ENCODE measurements around the gene SMIM5. TPM values are rescaled to one million over a fixed set of nuclear protein-coding genes. Genes with fewer than 3 reads are reported as not detected.

The SMIM5 gene
- total RNA-seq, 1 donor from 2014 or later, result 0.24 TPM

DNA sequence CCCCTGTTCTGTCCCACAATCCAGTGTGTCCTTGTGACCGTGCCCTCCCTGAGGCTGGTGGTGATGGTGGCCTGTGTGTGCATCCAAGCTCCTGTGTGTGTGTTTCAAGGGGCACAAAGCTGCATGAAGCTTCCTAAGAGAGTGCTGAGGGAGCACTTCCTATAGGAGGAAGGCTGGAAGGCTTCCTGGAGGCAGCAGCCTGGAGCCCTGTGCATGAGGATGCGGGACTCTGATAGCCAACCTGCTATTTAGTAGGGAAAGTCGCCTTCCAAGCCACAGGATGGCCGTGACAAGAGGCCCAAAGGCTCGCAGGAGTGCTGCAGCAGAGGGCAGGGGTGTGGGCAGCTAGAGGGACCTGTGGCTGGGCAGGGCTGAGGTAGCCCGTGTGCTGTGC lies 37.3 kb upstream of the SMIM5 start:
- Mint-ChIP-seq H3K27ac (ENCODE audit: unreplicated experiment) (no peak overlapping the region), H3K36me3 (ENCODE audit: unreplicated experiment) (no peaks in the 10 kb centered on the region), H3K9me3 (ENCODE audit: unreplicated experiment) (no peaks in the 10 kb centered on the region), H3K4me3 (ENCODE audit: unreplicated experiment) (no peak overlapping the region), H3K27me3 (ENCODE audit: unreplicated experiment) (no peaks in the 10 kb centered on the region), H3K4me1 (ENCODE audit: unreplicated experiment) (peaks cover 2% of the 10 kb centered on the region)
- TF ChIP-seq CTCF (IDR thresholded peaks at IDR 0.05), result no peak
- no peak for DNase-seq (ENCODE audit: extremely low spot score, unreplicated experiment)

- Mint-ChIP-seq H3K36me3 (ENCODE audit: unreplicated experiment) (no peaks in the 10 kb centered on the region), H3K9me3 (ENCODE audit: unreplicated experiment) (no peaks in the 10 kb centered on the region)
- no peak for TF ChIP-seq CTCF (IDR thresholded peaks at IDR 0.05)
Measured at GRCh38 chr17:75596320-75597087, 36.7 kb upstream of the SMIM5 start.

GRCh38 chr17:75601057-75601987 lies 31.9 kb upstream of the SMIM5 start:
- Mint-ChIP-seq H3K9me3 (ENCODE audit: unreplicated experiment) (no peaks in the 10 kb centered on the region), H3K4me3 (ENCODE audit: unreplicated experiment) (no peak overlapping the region), H3K27me3 (ENCODE audit: unreplicated experiment) (no peaks in the 10 kb centered on the region), H3K27ac (ENCODE audit: unreplicated experiment) (no peak overlapping the region), H3K36me3 (ENCODE audit: unreplicated experiment) (no peaks in the 10 kb centered on the region), H3K4me1 (ENCODE audit: unreplicated experiment) (peaks cover 1% of the 10 kb centered on the region)
- TF ChIP-seq CTCF (IDR thresholded peaks at IDR 0.05), result peak; percentile 65
- DNase-seq (ENCODE audit: extremely low spot score, unreplicated experiment), result no peak

More at GRCh38 chr17:75596320-75597087, 36.7 kb upstream of the SMIM5 start:
- DNase-seq (ENCODE audit: extremely low spot score, unreplicated experiment), result peak; percentile 83
- no peaks in the 10 kb centered on the region for H3K4me1 Mint-ChIP-seq (ENCODE audit: unreplicated experiment)
- no peak overlapping the region for H3K27ac Mint-ChIP-seq (ENCODE audit: unreplicated experiment)
- no peak overlapping the region for H3K4me3 Mint-ChIP-seq (ENCODE audit: unreplicated experiment)
- no peaks in the 10 kb centered on the region for H3K27me3 Mint-ChIP-seq (ENCODE audit: unreplicated experiment)

DNA sequence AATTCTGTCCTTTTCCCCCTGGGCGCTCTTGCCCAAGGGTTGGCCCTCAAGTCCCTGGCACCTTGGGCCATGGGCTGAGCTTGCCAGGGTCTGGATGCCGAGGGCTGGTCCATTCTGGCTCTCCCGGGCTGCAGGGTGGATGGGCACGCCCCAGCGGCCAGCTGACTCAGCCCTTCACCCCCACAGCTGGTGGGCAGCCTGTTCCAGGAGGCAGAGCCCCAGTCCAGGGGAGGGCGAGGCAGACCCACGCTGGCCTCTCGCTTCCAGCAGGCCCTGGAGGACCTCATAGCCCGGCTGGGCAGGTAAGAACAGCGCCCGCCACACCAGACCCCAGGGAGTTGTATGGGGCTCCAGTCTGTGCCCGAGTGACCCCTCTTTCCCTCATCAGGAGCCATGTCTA lies 30.6 kb upstream of the SMIM5 start:
- Mint-ChIP-seq H3K9me3 (ENCODE audit: unreplicated experiment) (no peaks in the 10 kb centered on the region), H3K4me3 (ENCODE audit: unreplicated experiment) (no peak overlapping the region), H3K27ac (ENCODE audit: unreplicated experiment) (no peak overlapping the region), H3K27me3 (ENCODE audit: unreplicated experiment) (no peaks in the 10 kb centered on the region), H3K4me1 (ENCODE audit: unreplicated experiment) (peaks cover 1% of the 10 kb centered on the region), H3K36me3 (ENCODE audit: unreplicated experiment) (no peaks in the 10 kb centered on the region)
- no peak for TF ChIP-seq CTCF (IDR thresholded peaks at IDR 0.05)
- no peak for DNase-seq (ENCODE audit: extremely low spot score, unreplicated experiment)

GRCh38 chr17:75603123-75603522 lies 30.1 kb upstream of the SMIM5 start:
- Mint-ChIP-seq H3K4me1 (ENCODE audit: unreplicated experiment) (peaks cover 1% of the 10 kb centered on the region), H3K4me3 (ENCODE audit: unreplicated experiment) (no peak overlapping the region), H3K9me3 (ENCODE audit: unreplicated experiment) (no peaks in the 10 kb centered on the region), H3K36me3 (ENCODE audit: unreplicated experiment) (no peaks in the 10 kb centered on the region), H3K27me3 (ENCODE audit: unreplicated experiment) (no peaks in the 10 kb centered on the region), H3K27ac (ENCODE audit: unreplicated experiment) (no peak overlapping the region)
- no peak for DNase-seq (ENCODE audit: extremely low spot score, unreplicated experiment)
- TF ChIP-seq CTCF (IDR thresholded peaks at IDR 0.05), result no peak
